ENCODE measurements around the gene AK8. TPM values are rescaled to one million over a fixed set of nuclear protein-coding genes. Genes with fewer than 3 reads are reported as not detected.

AK8 gene
- total RNA-seq, 2 experiments from 2014 or later: 0.27 TPM; not detected in 1

DNA sequence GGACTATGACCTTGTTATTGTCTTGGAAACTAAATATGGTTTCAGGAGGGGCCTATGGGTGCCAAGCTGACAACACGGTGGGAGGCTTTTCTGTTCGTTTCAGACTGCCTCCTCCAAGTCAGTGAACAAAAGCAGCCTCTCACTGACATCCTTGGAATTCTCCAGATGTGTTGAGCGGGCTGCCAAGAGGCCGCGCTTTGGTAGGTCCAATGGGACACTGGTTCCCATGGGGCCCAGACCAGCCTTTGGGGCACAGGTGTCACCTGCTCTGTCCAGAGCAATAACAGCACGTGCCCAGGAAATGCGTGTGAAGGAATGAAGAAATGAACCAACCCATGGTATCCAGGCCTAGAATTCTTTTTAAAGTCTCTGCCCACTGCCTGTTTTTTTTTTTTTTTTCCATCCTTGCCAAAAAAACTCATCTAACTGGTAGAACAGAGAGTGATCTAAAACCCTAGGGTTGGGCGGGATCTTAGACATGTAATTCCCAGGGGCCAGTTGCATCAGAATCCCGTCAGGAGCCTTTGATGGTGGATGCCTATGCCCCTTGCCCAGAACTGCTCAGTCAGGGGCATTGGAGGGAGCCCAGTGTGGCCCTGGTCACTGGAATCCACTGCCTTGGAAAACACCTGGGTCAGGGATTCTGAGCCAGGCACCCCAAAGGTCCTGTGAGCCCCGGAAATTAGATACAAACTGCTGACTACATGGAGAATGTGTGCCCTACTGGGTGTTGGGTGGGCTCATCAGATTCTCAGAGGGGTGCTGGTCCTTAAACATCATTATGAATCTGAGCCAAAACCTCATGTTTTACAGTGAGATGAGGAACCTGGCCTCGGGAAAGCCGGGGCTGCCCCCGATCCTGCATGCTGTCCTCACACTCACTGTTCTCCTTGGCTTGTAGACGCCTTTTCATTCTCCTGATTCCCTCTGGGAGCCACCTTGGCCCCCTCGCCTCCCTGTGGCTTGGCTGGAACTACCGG lies 147.7 kb downstream of the AK8 start:
- Histone ChIP-seq H3K9me3 (ENCODE audit: low read length) (no peaks in the 10 kb centered on the region), H3K9me2 (ENCODE audit: insufficient read depth, low read length) (no peaks in the 10 kb centered on the region), H2AFZ (ENCODE audit: low read length) (no peak overlapping the region), H3K4me3 (ENCODE audit: low read depth, low read length, poor library complexity, severe bottlenecking) (no peak overlapping the region), H3K36me3 (ENCODE audit: insufficient read depth, low read length) (no peaks in the 10 kb centered on the region), H3K4me1 (ENCODE audit: insufficient read depth, low read length, poor library complexity, severe bottlenecking) (no peaks in the 10 kb centered on the region), H4K20me1 (ENCODE audit: insufficient read depth, low read length) (no peaks in the 10 kb centered on the region), H3K4me2 (ENCODE audit: low read length) (no peak overlapping the region), H3K27ac (ENCODE audit: low read depth, low read length, poor library complexity, severe bottlenecking) (no peak overlapping the region), H3K79me2 (ENCODE audit: insufficient read depth, low read depth, low read length) (no peaks in the 10 kb centered on the region)
- no peak for DNase-seq (ENCODE audit: low spot score)
- BruUV-seq (replicated peaks): no TSS peak
- ChIA-PET CTCF (ENCODE audit: unreplicated experiment) (no interaction called here), POLR2A (no interaction called here)
- intact Hi-C loops (cut with micrococcal nuclease; ENCODE audit: unreplicated experiment): no loop called here
- TF ChIP-seq, protein P1, sequence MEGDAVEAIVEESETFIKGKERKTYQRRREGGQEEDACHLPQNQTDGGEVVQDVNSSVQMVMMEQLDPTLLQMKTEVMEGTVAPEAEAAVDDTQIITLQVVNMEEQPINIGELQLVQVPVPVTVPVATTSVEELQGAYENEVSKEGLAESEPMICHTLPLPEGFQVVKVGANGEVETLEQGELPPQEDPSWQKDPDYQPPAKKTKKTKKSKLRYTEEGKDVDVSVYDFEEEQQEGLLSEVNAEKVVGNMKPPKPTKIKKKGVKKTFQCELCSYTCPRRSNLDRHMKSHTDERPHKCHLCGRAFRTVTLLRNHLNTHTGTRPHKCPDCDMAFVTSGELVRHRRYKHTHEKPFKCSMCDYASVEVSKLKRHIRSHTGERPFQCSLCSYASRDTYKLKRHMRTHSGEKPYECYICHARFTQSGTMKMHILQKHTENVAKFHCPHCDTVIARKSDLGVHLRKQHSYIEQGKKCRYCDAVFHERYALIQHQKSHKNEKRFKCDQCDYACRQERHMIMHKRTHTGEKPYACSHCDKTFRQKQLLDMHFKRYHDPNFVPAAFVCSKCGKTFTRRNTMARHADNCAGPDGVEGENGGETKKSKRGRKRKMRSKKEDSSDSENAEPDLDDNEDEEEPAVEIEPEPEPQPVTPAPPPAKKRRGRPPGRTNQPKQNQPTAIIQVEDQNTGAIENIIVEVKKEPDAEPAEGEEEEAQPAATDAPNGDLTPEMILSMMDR (conservative IDR thresholded peaks at IDR 0.05; ENCODE audit: low read length): no peak
- TF ChIP-seq EZH2phosphoT487 (IDR thresholded peaks at IDR 0.05; ENCODE audit: borderline replicate concordance, low read depth, low read length): no peak

- BruUV-seq (replicated peaks): no TSS peak
- TF ChIP-seq, protein P1 (conservative IDR thresholded peaks at IDR 0.05; ENCODE audit: low read length): no peak
- no peak for TF ChIP-seq EZH2phosphoT487 (IDR thresholded peaks at IDR 0.05; ENCODE audit: borderline replicate concordance, low read depth, low read length)
- Histone ChIP-seq H3K27ac (ENCODE audit: low read depth, low read length, poor library complexity, severe bottlenecking) (no peak overlapping the region), H3K4me3 (ENCODE audit: low read depth, low read length, poor library complexity, severe bottlenecking) (no peak overlapping the region), H3K4me1 (ENCODE audit: insufficient read depth, low read length, poor library complexity, severe bottlenecking) (no peaks in the 10 kb centered on the region), H3K9me2 (ENCODE audit: insufficient read depth, low read length) (no peaks in the 10 kb centered on the region), H3K36me3 (ENCODE audit: insufficient read depth, low read length) (no peaks in the 10 kb centered on the region), H3K9me3 (ENCODE audit: low read length) (no peaks in the 10 kb centered on the region), H3K4me2 (ENCODE audit: low read length) (no peak overlapping the region), H3K79me2 (ENCODE audit: insufficient read depth, low read depth, low read length) (no peaks in the 10 kb centered on the region), H4K20me1 (ENCODE audit: insufficient read depth, low read length) (no peaks in the 10 kb centered on the region), H2AFZ (ENCODE audit: low read length) (no peak overlapping the region)
- ChIA-PET CTCF (ENCODE audit: unreplicated experiment) (no interaction called here), POLR2A (no interaction called here)
- intact Hi-C loops (cut with micrococcal nuclease; ENCODE audit: unreplicated experiment): no loop called here
- DNase-seq (ENCODE audit: low spot score): no peak
These were observed 148.7 kb downstream of the AK8 start for GRCh38 chr9:132729235-132729890.

DNA sequence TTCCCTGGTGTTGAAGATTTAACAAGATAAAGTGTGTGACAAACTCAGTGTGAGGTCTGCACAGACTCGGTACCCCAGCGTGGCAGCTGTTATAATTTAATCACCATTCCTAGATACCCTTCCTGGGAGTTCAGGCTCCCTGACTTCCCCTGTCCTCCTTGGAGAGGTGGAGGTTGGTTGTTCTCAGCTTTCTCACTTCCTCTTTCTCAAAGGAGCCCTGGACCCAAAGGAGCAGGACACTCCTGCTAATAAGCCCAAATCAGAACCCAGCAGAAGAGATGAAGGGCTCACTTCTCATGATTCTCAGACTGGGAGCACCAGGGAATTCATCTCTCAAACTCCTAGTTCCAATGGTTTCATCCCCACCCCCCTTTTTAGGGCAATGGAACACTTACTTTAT lies 149.6 kb downstream of the AK8 start:
- BruUV-seq (replicated peaks): no TSS peak
- no peak overlapping the region for H3K4me2 ChIP-seq (ENCODE audit: low read length)
- ChIA-PET POLR2A (no interaction called here), CTCF (ENCODE audit: unreplicated experiment) (no interaction called here)
- no peaks in the 10 kb centered on the region for H3K79me2 ChIP-seq (ENCODE audit: insufficient read depth, low read depth, low read length)
- no peak overlapping the region for H2AFZ ChIP-seq (ENCODE audit: low read length)
- DNase-seq (ENCODE audit: low spot score): no peak
- no peaks in the 10 kb centered on the region for H4K20me1 ChIP-seq (ENCODE audit: insufficient read depth, low read length)
- no peaks in the 10 kb centered on the region for H3K9me3 ChIP-seq (ENCODE audit: low read length)
- no peak overlapping the region for H3K27ac ChIP-seq (ENCODE audit: low read depth, low read length, poor library complexity, severe bottlenecking)
- no peaks in the 10 kb centered on the region for H3K4me1 ChIP-seq (ENCODE audit: insufficient read depth, low read length, poor library complexity, severe bottlenecking)
- intact Hi-C loops (cut with micrococcal nuclease; ENCODE audit: unreplicated experiment): no loop called here
- H3K4me3 ChIP-seq (ENCODE audit: low read depth, low read length, poor library complexity, severe bottlenecking): no peak overlapping the region
- TF ChIP-seq, protein P1 (conservative IDR thresholded peaks at IDR 0.05; ENCODE audit: low read length): no peak
- TF ChIP-seq EZH2phosphoT487 (IDR thresholded peaks at IDR 0.05; ENCODE audit: borderline replicate concordance, low read depth, low read length): no peak
- no peaks in the 10 kb centered on the region for H3K36me3 ChIP-seq (ENCODE audit: insufficient read depth, low read length)
- H3K9me2 ChIP-seq (ENCODE audit: insufficient read depth, low read length): no peaks in the 10 kb centered on the region

All from OCI-LY7 (cell line).